H1 (cell line): ENCODE results near the gene CHST3. TPM values are rescaled to one million over a fixed set of nuclear protein-coding genes. Genes with fewer than 3 reads are reported as not detected.

Experiments used
- CHD7 ChIP-seq: fragments of 300-600 bp; sonication (generic); IDR thresholded peaks from 2 replicates; pipeline ENCODE4 v1.7.1; 2012; ENCODE audit warnings: low read length, moderate library complexity, mild to moderate bottlenecking, inconsistent platforms; ENCODE audit not compliant: insufficient replicate concordance
- POU5F1 ChIP-seq: IDR thresholded peaks from 2 replicates; pipeline ENCODE4 v1.6.1; 2011; ENCODE audit warnings: low read depth, mild to moderate bottlenecking, low read length, moderate library complexity
- SIRT6 ChIP-seq: IDR thresholded peaks from one replicate; pipeline ENCODE4 v1.7.1; 2012; ENCODE audit warnings: low read length, inconsistent platforms
- SIX5 ChIP-seq: IDR thresholded peaks from 2 replicates; pipeline ENCODE4 v1.6.1; 2011; ENCODE audit warnings: mild to moderate bottlenecking, low read depth, low read length
- TEAD4 ChIP-seq: IDR thresholded peaks from 2 replicates; pipeline ENCODE4 v1.6.1; 2012; ENCODE audit warnings: low read depth, low read length, inconsistent platforms, mixed read lengths
- USF2 ChIP-seq: IDR thresholded peaks from 2 replicates; pipeline ENCODE4 v1.6.1; 2011; ENCODE audit warnings: low read length, improper control_type of control experiment
- polyA plus RNA-seq, 7 experiments: library from polyadenylated mRNA; depleted of rRNA in 3 of 7; stranded (reverse) in 5 of 7; unstranded in 2 of 7; fragments of >200 nt in 5 of 7; fragments of 200-250 nt in 2 of 7; gene quantifications; 1 replicate in 5 of 7; 2 replicates in 1 of 7; 4 replicates in 1 of 7; pipeline versions ENCODE4 v1.2.1 to v1.2.3, GENCODE V29; 2011 to 2013; ENCODE audit warnings: missing spikeins in 2 of 7, mixed read lengths in 2 of 7
- total RNA-seq: library from RNA; stranded (reverse); fragmentation: NEBNext Ultra II Directional; extraction: Animal tissue kit (Norgen Biotek cat#: 25700); gene quantifications from 2 replicates; pipeline ENCODE4 v1.2.1, GENCODE V29; 2021
- TF ChIP-seq, protein P1 (sequence below), 3 experiments: IDR thresholded peaks; 1 replicate in 2 of 3; 2 replicates in 1 of 3; pipeline versions ENCODE4 v1.5.1 to v1.6.1; 2011; ENCODE audit warnings: low read length in 3 of 3, mild to moderate bottlenecking in 3 of 3, inconsistent platforms in 2 of 3, low read depth in 1 of 3, moderate library complexity in 1 of 3; ENCODE audit not compliant: insufficient read depth in 1 of 3; ENCODE audit errors: control extremely low read depth in 1 of 3

Gene CHST3
- total and polyA plus RNA-seq, 2 of the 8 experiments (the other 6 are each of a cell fraction or from before 2014, with no cell fraction given), result 2.0 to 5.8 TPM

DNA sequence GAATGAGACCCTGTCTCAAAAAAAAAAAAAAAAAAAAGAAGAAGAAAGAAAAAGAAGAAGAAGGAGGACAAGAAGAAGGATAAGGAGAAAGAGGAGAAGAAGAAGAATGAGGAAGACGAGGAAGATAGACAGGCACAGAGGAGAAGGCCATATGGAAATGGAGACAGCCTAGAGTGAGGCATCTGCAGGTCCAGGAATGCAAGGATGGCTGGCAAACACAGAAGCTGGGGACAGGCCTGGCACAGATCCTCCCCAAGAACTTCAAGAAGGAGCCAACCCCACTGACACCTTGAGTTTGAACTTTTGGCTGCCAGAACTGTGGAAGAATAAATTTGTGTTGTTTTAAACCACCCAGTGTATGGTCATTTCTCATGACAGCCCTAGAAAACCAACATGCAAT, 85.3 kb downstream of the CHST3 start (continued):
- TF ChIP-seq CHD7 (no peak), SIRT6 (no peak), POU5F1 (no peak), USF2 (no peak), TEAD4 (no peak), SIX5 (no peak)
- TF ChIP-seq, protein P1, sequence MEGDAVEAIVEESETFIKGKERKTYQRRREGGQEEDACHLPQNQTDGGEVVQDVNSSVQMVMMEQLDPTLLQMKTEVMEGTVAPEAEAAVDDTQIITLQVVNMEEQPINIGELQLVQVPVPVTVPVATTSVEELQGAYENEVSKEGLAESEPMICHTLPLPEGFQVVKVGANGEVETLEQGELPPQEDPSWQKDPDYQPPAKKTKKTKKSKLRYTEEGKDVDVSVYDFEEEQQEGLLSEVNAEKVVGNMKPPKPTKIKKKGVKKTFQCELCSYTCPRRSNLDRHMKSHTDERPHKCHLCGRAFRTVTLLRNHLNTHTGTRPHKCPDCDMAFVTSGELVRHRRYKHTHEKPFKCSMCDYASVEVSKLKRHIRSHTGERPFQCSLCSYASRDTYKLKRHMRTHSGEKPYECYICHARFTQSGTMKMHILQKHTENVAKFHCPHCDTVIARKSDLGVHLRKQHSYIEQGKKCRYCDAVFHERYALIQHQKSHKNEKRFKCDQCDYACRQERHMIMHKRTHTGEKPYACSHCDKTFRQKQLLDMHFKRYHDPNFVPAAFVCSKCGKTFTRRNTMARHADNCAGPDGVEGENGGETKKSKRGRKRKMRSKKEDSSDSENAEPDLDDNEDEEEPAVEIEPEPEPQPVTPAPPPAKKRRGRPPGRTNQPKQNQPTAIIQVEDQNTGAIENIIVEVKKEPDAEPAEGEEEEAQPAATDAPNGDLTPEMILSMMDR (IDR thresholded peaks at IDR 0.05; ENCODE audit: control extremely low read depth in 1 of 3, insufficient read depth in 1 of 3, low read depth in 1 of 3, low read length in 3 of 3), result no peak
- TF ChIP-seq, all 59 proteins: peak for 0
